ENCODE results near the gene SP1.
A peak's percentile ranks its signal among the peaks of the same experiment; 100 is the strongest.
"Not testable (repeated sequence)": the region's sequence is repeated elsewhere in the genome, so short reads cannot be mapped to it uniquely, and the experiment has no call there.

SP1 gene

DNA sequence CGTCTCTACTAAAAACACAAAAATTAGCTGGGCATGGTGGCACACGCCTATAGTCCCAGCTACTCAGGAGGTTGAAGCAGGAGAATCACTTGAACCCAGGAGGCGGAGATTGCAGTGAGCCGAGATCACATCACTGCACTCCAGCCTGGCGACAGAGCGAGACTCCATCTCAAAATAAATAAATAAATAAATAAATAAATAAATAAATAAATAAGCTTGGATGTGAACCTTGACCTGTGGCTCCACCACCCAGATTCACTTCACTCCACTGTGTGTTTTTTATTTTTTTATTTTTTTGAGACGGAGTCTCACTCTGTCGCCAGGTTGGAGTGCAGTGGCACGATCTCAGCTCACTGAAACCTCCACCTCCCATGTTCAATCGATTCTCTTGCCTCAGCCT, 18.3 kb upstream of the SP1 start:
- DNase-seq (ENCODE audit: low read depth) = not testable (repeated sequence)

DNA sequence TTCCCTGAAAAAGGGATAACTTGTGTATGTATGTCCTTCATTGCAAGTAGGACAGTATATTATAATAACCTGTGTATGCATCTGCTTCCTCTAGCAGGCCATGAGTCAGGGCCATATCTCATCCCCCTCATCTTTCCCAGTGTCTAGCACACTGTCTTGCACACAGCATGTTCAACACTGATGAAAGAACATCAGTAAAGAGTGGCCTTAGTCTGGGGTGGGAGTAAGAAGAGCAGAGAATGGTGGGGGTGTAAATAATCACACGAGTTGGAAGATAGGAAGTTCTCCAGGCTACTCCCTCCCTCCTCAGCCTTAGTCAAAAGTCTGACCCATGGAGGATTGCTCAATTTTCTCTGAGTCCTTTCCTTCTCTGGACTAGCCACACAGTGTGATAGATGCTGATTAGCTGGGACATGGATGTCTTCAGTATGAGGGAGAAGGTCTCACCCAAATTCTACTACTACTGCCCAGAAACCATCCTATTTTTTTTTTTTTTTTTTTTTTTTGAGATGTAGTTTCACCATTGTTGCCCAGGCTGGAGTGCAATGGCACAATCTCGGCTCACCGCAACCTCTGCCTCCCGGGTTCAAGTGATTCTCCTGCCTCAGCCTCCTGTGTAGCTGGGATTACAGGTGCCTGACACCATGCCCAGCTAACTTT, 14.6 kb upstream of the SP1 start:
- no peak for DNase-seq (ENCODE audit: low read depth)

DNA sequence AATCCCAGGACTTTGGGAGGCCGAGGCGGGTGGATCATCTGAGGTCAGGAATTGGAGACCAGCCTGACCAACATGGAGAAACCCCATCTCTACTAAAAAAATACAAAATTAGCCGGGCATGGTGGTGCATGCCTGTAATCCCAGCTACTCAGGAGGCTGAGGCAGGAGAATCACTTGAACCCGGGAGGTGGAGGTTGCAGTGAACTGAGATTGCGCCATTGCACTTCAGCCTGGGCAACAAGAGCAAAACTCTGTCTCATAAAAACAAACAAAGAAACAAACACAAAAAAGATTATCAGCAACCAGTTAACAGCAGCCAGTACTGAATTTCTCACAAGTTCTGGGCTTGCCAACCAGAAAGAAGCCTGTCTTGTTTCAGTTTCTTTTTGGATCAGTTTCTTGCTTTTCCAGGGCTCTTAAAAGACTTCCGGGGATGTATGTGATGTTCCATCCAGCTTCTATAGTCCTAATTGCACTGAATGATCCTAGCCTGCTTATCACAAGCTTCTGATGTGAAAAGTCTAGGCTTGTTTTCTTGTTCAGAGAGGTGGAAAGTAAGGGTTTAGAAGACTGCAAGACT, 6.3 kb upstream of the SP1 start:
- not testable (repeated sequence) for DNase-seq (ENCODE audit: low read depth)

- DNase-seq (ENCODE audit: low read depth) = not testable (repeated sequence)
Measured at GRCh38 chr12:53374277-53374676, 5.7 kb upstream of the SP1 start.

GRCh38 chr12:53376747-53377146, 3.2 kb upstream of the SP1 start:
- no peak for DNase-seq (ENCODE audit: low read depth)

GRCh38 chr12:53378222-53378621, 1.8 kb upstream of the SP1 start:
- no peak for DNase-seq (ENCODE audit: low read depth)

GRCh38 chr12:53378724-53379388, 1.1 kb upstream of the SP1 start:
- DNase-seq (ENCODE audit: low read depth) = no peak

- peak; percentile 60 for DNase-seq (ENCODE audit: low read depth)
Measured at GRCh38 chr12:53379389-53380103, 430 bp upstream of the SP1 start.

DNA sequence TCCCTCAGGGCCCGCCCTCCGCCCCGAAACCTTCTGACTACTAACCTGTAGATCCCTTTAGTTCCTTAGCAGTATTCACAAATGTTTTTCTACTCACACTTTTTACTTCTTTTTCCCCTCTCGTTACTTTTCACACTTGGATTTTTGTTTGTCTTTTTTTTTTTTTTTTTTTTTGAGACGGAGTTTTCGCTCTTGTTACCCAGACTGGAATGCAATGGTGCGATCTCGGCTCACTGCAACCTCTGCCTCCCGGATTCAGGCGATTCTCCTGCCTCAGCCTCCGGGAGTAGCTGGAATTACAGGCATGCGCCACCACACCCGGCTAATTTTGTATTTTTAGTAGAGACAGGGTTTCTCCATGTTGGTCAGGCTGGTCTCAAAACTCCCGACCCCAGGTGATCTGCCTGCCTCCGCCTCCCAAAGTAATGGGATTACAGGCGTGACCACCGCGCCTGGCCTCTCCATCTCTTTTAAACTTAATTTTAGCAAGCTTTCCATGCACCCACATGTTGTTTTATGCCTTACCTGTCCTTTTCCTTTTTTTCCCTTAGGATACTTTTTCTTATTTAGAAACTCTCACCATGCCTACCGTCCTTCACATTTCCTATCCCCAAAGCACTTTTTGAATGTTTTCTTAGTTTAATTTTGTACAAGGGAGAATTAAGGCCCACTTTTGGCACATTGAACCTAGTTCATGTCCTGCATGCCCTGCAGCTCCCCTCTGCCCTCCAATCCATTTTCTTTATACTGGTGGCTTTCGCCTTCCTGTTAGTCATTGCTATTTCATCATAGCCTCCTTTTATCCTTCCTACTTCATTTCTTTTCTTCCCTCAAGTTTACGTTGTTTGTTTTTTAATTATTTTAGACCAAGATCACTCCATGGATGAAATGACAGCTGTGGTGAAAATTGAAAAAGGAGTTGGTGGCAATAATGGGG, 1.1 kb downstream of the SP1 start:
- DNase-seq (ENCODE audit: low read depth) = no peak

GRCh38 chr12:53381731-53382630, 2.0 kb downstream of the SP1 start:
- no peak for DNase-seq (ENCODE audit: low read depth)

- DNase-seq (ENCODE audit: low read depth) = no peak
Measured at GRCh38 chr12:53383258-53383657, 3.3 kb downstream of the SP1 start.

DNA sequence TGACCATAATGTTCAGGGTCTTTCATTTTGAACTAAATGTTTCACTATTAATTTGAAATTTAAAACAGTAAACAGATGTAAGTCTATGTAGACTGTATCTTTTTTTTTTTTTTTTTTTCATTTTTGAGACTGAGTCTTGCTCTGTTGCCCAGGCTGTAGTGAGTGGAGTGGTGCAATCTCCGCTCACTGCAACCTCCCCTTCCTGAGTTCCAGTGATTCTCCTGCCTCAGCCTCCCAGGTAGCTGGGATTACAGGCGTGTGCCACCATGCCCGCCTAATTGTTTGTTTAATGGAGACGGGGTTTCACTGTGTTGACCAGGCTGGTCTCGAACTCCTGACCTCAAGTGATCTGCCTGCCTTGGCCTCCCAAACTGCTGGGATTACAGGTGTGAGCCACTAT, 6.4 kb downstream of the SP1 start:
- DNase-seq (ENCODE audit: low read depth) = not testable (repeated sequence)

GRCh38 chr12:53388932-53389331, 9.0 kb downstream of the SP1 start:
- no peak for DNase-seq (ENCODE audit: low read depth)

DNA sequence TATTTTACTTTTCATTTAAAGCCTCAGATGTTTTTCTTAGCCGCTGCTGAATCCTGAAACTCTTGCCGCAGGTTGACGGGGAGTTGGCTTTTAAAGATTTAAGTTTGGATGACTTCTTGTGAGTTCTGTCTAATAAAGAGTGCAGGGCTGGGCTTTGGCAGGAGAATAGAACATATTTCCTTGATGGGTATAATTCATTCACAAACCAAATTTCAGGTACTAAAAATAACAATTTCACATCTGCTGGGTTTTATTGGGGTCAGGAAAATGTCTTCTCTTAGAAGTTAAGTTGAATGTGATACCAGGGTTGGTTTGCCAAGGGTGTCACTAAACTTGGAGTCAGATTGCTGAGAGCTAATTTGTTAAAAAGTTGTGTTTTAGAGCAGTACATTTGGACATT, 9.7 kb downstream of the SP1 start:
- DNase-seq (ENCODE audit: low read depth) = no peak

GRCh38 chr12:53391724-53392123, 11.7 kb downstream of the SP1 start:
- DNase-seq (ENCODE audit: low read depth) = no peak

DNA sequence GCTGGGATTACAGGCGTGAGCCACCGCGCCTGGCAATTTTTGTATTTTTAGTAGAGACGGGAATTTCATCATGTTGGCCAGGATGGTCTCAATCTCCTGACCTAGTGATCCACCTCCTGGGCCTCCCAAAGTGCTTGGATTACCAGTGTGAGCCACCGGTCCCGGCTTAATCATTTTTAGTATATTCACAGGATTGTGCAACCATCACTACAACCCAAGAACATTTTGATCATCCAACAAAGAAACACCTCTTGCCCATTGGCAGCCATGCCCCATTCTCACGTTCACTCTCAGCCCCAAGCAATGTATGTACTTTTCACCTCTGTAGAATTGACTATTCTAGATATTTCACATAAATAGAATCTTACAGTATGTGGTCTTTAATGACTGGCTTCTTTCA, 19.9 kb downstream of the SP1 start:
- no peak for DNase-seq (ENCODE audit: low read depth)

- DNase-seq (ENCODE audit: low read depth) = not testable (repeated sequence)
Measured at GRCh38 chr12:53402351-53402750, 22.4 kb downstream of the SP1 start.

DNA sequence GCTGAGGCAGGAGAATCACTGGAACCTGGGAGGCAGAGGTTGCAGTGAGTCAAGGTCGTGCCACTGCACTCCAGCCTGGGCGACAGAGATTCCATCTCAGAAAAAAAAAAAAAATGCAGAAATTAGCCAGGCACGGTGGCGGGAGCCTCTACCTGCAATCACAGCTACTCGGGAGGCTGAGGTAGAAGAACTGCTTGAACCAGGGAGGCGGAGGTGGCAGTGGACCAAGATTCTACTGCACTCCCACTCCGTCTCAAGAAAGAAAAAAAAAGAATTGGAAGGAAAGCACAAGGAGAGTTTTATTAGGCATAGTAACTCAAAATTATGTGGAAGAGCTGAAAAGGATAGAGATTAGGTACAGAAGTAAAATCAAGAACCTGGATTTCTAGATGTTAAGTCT, 22.9 kb downstream of the SP1 start:
- DNase-seq (ENCODE audit: low read depth) = no peak

GRCh38 chr12:53410951-53411350, 31.0 kb downstream of the SP1 start:
- no peak for DNase-seq (ENCODE audit: low read depth)

- no peak for DNase-seq (ENCODE audit: low read depth)
Measured at GRCh38 chr12:53413485-53414204, 33.7 kb downstream of the SP1 start.

Measured in stimulated activated CD8-positive, alpha-beta memory T cell treated with anti-CD3 and anti-CD28 coated beads, Interleukin-15, amount 100 ng/mL, for 24 hours (primary cell).